GM18511 (cell line): Measurements from ENCODE around the gene DPM2.
A peak's percentile ranks its signal among the peaks of the same experiment; 100 is the strongest.

ENCODE experiments used
- ATAC-seq: cut with Tn5 transposase; IDR thresholded peaks from one replicate; pipeline ENCODE4 v1.9.1; 2021; ENCODE audit warnings: mild to moderate bottlenecking, moderate library complexity; ENCODE audit not compliant: unreplicated experiment

Gene DPM2

DNA sequence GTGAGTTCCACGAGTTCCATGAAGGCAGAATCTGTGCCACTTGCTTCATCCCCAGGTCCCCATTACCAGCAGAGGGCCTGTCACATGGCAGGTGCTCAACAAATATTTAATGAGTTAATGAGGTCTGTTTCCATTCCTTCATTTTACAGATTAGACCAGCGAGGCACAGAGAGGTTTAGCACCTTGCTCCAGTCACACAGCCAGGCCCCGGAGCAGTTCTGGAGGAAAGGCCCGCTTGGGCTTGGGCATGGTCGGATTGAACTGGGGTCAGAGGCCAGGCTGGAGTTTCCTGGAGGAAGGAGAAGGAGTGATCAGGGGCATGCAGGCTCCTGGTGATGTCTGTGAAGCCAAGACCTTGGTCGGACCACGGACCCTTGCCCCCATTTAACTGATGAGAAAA is 16.9 kb downstream of the DPM2 start:
- ATAC-seq: no peak

DNA sequence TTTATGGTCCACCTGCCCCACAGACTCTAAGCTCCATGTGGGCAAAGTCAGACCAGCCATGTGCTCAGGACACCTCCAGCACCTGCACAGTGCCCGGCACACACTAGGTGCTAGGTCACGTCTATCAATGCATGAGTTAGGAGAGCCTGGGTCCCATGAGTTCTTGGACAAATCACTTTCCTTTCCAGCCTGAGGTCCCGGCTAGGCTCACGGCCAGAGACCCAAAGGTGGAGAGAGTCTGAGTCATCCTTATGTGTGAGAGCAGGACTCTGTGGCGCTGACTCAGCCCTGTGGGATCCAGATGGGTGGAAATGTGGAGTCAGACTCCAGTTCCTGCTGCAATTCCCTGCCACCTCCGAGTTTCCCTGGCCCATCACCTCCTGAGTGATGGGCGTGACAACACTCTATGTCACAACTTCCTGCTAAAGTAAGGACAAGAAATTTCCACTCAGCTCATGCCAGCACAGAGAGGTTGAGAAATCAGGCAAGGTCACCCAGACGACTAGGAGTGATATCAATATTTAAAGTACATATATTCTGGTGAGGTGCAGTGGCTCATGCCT is 18.3 kb downstream of the DPM2 start:
- ATAC-seq: no peak

DNA sequence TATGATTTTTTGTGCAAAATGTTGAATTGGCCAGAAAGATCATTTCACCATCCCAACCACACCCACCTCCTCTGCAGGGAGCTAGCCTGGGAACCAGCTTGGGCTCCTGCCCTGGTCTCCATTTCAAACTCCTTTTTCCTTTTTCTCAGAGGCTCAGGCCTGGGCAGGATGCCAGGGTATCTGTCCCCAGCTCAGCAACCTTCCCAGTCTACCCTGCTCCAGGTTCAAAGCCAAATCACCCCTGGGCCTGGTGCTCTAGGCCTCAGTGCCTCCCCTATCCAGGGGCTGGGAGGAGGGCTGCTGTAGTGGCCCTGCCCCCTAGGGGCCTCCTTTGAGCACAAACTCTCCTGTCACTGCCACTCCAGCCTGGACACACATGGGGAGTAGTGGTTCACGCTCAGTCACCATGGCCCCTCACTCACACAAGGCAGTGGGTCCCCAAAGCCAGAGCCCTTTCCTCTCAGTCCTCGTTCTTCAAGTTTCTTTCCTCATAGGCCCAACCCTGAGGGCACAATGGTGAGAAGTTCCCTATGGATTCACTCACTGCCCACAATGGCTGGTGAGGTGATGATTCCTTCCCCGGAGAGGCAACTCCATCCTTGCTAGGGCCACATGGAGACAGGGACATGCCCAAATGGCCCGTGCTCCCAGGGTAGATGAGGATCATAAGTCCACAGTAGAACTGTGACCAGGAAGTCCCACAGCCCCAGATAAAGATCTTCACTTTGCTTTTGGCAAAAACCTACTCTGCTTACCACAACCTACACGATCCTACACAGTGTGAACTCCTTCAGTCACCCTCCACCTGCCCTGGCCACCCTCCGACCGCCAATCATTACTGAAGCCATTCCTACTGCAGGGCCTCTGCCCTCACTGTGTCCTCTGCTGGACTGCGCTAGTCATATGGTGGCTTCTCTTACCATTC is 19.2 kb downstream of the DPM2 start:
- no peak for ATAC-seq

DNA sequence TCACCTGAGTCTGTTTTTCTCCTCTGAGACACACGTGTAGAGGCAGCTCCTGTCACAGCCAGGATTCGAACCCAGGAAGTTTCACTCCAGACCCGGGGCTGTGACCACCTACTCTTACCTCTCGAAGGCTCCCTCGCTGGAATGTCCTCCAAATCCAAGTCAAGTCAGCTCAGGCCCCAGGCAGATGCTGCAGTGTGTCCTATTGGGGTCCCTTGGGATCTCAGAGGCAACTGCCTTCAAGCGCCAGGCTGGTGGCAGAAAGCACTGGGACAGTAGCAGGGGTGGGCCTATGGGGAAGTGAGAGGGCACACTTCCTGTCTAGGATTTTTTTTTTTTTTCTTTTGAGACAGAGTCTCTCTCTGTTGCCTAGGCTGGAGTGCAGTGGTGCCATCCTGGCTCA is 20.1 kb downstream of the DPM2 start:
- peak; percentile 31 for ATAC-seq

DNA sequence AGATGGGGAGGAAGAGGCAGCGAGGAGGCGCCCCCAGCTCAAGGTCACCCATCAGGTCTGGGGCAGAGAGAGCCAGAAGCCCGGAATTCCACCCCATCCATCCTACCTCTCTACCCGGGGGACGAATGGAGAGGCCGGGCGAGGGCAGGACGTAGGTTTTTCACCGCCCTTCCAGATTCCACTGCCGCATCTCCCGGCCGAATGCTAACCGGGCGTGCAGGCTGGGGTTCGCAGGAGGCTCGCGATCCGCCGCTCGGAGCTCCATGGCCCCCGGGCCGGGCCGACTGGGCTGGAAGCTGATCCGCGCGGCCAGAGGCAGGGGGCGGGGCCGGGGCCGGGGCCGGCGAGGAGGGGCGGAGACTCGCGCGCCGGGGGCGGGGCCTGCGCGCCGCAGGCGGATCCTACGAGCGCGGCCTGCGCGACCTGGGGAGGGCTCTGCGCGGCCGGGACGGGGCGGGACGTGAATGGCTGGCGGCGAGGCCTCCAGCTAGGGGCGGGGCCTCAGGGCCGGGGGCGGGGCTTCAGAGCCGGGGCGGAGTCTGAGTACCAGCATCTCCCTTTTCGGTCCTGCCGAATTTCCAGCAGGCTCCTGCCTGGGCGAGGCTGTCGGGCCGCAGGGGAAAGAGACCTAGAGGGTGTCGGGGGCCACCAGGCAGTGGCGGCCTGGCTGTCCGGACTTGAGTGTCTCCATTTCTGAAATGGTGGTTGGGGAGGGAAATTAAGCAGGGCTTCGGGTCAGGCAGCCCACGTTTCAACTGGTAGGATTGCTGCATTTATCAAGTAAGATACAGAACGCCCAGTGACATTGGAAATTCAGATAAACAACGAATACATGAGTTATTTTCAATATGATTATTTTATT is 20.7 kb downstream of the DPM2 start, which contains the start of gene ST6GALNAC4:
Gene ST6GALNAC4, minus strand, starts transcription at position 322 of the 862 bp plus-strand sequence. CDS start 622 bp downstream, outside the sequence.
- peak; percentile 69 for ATAC-seq

DNA sequence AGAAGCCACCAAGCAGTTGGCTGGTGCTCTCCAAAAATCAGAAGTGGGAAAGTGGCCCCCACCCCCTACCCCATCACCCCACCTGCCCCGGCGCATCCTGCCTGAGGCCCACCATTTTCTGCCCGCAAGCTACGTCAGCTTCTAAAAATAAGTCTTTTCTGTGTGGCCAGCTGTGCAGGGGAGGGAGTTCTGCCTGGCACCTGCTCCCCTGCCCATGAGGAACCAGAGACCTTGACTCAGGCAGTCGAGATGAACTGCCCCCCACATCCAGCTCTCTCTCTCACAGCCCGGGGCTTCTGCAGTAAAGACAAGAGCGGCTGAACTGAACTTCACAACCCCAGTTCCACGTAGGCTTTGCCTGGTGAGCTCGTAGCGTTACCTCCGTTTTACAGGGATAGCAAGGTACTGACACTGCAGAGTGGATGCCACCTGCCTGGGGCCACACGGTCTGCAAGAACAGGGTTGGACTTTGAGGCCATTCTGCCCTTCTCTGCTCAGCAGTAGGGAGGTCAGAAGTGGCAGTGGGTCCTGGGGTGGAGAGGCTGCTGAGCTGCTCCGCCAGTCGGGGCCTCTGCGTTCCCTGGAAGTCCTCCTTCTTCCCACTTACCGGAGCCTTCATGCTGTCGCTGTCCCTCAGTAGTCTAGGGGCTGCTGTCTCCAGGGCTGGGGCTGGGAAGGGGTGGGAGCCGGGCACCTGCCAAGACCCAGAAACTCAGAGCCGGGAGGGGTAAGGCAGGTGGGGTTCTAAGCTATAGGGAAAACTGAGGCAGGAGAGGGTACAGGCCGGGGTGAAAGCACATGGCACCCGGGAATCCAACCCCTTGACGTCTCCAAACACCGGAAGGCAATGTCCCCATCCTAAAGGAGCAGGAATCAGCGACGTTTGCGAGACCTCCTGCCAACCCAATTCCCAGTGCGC is 21.6 kb downstream of the DPM2 start:
- peak; percentile 34 for ATAC-seq

DNA sequence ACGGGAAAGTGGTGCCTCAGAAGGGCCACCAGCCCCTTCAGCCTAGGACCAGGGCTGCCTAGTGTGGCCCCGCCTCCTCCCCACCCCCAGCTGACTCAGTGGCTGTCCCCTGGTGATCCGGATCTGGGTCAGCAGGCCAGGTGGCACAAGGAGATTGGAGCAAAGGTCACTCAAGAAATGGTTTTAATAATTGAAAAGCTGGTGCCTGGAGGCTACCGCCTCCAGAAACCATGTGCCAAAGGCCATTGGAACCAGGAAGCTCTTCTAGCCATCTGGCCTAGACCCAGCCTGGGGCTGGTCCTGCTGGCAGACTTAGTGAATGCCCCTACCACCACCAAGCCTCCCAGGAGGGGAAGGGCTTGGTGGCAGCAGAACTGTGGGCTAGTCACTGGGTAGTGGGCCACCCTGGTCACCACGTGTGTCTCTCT is 22.3 kb downstream of the DPM2 start:
- no peak for ATAC-seq

DNA sequence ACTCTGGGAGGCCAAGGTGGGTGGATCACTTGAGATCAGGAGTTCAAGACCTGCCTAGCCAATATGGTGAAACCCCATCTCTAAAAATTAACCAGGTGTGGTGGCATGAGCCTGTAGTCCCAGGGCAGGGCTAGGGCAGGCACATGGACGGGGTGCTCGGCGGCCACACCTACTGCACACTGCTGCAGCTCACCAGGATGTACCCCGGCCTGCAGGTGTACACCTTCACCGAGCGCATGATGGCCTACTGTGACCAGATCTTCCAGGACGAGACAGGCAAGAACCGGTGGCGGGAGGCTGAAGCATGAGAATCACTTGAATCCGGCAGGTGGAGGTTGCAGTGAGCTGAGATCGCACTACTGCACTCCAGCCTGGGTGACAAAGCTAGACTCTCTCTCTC is 24.0 kb downstream of the DPM2 start:
- ATAC-seq: no peak

DNA sequence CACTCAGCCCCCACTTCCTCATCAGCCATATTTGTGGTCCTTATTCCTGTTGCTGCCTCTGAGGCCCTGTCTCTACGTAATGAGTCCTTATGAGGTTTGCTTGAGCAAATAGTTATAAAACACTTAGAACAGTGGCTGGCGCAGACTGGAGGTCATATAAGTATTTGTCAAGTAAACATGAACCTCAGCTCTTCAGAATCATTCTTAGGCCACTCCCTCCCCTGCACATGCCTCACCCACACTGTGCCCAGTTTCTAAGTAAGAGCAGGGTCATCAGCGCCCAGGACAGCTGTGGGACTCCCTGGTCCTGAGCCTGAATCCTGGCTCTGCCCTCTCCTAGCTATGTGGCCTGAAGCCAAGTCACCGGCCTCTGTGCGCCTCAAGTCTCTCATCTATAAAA is 24.8 kb downstream of the DPM2 start:
- ATAC-seq: no peak

DNA sequence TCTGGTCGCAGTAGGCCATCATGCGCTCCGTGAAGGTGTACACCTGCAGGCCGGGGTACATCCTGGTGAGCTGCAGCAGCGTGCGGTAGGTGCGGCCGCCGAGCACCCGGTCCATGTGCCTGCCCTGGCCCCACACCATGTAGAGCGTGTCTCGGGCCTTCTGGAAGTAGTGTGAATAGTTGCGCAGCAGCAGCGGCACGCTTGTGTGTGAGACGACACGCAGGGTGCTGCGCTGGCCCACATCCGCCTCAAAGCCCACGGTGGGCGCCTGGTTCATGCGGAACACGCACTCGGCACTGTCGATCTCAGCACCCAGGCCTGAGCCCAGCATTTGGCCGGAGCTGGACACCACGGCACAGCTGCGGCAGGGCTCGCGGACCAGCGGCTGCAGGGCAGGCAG is 25.4 kb downstream of the DPM2 start:
- ATAC-seq: no peak

DNA sequence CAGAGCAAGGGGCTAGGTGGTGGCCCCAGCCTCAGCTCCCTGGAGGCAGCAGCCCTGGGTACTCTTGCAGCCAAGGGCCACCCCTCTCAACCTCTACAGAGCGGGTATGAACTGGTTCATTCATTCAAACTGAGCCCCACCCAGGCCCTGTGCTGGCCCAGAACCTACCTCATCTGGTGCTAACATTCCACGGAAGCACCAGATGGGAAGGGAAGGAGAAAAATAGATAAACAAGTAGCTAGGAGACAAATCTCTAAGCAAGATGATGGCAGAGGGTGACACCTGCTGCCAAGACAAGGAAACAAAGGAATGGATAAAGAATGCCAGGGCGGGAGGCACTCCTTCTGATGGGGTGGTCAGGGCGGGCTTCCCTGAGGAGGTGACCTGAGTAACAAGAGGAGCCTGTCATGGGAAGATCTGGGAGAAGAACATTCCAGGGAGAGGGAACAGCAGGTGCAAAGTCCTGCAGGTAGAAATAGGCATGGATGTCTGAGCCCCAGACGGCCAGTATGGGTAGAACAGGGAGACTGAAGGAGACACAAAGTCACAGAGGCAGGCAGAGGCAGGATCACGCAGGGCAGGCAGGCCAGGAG is 26.9 kb downstream of the DPM2 start:
- ATAC-seq: no peak

DNA sequence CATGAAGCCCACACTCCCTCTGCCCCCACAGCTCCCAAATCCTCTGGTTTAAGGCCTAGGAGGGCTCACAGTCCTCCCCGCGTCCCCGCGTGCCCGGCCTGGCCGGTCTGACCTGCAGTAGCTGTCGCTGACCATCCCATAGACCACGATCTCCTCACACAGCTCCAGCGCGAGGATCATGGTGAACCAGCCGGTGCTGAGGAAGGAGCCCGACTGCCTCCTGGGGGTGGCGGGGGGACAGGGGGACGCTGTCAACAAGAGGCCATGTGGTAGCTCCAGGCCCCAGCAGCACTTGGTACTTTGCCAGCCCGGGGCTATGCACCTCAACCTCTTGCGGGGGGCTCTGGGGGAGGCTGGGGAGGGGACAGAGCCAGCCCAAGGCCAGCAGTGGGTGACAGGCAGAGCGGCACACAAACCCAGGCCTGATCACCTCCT is 27.8 kb downstream of the DPM2 start:
- ATAC-seq: no peak

DNA sequence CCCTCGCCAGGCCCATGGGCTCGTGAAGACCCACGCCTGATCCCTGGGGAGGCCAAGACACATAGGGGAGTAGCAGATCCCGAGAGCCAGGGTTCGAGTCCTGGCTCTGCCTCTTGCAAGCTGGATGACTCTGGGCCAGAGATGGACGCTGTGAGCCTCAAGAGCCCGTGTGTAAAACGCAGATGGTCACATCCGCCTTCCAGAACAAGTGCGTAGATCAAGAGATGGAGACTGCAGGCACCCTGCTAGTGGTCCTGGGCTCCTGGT is 29.1 kb downstream of the DPM2 start:
- ATAC-seq: no peak

DNA sequence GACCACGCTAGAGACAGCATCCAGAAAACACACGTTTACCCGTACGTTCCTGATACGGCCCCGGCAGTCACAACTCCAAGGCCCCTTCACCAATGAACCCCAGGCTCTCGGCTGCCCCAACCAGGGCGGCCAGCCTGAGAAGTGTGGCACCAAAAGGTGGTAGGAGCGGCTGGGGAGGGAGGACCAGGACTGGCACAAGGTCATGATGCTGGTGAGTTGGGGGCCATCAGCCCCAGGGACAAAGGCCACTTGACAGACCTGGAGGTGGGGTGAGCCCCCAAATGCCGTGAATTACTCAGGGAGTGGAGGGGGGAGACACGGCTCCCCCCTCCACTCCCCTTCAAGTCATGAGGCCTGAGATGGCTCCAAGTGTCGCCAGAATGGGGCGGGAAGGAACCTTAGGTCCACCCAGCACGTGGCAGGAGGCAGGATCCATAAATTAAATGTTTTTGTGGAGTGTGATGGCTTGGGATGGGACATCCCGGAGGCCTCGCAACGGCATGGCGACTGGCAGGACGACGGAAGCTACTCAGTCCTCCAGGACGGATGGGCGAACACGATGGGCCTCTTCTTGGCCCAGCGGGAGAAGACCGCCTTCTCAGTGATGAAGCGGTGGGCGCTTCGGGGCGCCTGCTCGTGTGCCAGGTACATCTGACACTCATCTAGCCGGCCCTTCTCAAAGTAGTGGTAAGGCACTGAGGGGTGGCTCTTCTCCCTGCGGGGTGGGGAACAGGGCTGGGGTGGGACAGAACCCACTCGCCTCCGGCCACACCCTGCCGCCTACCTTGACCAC is 29.6 kb downstream of the DPM2 start:
- ATAC-seq: no peak

DNA sequence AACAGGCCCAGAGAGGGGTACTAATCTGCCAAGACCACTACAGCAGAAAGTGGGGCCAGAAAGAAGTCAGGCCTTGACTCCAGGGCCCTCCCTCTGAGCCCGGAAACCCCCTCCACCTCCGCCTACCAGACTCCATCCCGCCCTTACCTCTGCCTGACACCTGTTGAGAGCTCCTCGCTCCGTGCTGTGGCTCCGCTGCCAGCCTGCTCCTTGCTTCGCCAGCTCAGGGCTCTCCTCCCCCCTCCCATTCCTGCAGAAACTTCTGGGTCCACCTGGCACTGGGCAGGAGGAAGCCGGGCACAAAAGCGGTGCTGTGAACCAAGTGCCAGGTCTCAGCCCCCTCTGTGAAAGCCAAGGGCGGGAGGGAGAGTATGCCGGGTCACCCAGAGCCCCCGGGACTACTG is 31.9 kb downstream of the DPM2 start:
- ATAC-seq: no peak

DNA sequence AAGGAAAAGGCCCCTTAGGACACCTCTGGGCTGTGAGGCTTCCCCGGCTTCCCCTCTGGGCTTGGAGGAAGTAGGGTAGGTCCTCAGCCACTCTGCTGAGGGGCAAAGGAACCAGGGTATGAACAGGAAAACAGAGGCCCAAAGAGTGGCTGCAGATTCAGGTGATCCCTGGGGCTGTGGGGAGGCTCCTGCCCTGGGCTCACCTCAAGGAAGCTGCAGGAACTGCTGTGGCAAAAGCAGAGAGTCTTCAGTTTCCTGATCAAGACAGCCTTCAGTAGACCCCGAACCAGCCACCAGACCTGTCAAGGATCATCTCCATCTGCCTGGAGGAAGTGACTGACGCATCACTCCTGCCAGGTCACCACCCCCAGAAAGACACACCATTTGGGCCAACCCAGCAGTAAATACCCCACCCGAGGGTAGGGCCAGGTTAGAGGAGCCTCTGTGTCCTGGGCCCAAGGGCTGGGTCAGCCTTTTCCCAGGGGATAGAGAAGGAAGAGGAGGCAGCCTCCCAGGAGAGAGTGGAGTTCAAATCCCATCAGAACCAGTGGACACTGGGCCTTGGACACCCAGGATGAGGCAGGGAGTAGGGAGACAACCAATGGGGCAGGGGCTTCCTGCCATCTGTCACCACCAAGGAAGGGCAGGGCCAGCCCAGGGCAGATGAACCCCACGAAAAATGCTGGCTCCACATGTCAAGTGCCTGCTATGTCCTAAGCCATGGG is 32.5 kb downstream of the DPM2 start:
- ATAC-seq: no peak

DNA sequence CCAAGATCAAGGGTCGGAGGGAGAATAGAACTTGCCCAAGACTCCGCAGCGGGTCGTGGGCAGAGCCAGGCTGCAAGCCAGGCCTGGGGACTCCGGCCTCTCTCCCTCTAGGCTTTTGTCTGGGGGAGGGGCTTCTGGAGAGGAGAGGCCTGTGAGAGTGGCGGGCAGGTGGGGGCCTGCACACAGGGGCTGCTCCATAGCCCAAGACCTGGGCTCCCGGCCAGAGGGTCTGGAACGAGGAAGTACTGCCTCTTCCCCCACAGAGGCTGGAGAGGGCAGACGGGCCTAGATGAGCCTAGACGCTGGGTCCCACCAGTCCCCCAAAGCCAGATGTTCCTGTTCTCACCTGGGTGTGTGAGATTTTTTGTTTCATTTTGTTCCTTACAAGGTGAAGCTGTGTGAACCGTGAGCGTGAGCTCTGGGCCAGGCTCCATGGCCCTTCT is 33.1 kb downstream of the DPM2 start:
- ATAC-seq: no peak

DNA sequence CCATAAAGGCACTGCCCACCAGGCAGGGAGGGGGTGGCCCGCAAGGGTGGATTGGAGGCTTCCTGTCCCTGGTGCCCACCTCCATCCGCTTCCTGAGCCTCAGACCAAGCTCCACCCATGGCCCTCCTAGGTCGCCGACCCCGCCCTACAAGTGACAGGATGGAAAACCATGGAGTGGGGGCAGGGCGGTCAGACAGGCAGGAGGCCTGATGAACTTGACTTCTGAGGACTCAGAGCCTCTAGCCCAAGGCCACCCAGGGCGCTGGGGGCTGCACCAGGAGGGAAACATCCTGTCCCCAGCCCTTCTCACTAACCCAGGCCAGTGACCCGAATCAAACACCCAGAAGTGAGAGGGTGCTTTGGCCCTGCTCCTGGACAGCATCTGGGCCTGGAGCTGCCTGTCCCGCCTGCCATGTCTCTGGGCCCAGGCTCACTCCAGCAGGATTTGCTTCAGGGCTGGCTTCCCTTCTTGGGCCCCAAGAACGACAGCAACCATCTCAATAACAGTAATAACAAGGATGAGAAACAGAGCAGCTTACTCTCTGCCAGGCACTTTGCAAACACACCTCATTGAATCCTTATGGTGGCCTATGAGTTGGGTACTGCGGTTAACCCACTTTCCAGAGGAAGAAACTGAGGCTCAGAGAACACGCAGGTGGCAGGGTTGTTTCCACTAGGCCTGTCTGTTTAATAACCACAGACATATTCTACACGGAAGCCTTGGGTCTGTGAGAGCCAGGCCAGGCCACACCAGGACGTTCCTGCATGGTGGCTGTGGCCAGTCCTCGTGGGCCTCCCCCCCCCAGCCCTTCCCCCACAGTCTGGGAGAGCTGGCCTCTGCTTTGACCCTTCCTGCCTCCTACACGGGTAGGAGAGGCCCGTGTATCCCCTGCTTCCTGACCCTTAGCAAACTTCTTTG is 33.8 kb downstream of the DPM2 start:
- ATAC-seq: peak; percentile 38
